ENCODE results near the gene NUP35.
A peak's percentile ranks its signal among the peaks of the same experiment; 100 is the strongest.
"Not testable (repeated sequence)": the region's sequence is repeated elsewhere in the genome, so short reads cannot be mapped to it uniquely, and the experiment has no call there.

The NUP35 gene

GRCh38 chr2:183164650-183165015 lies 40.4 kb downstream of the NUP35 start:
- no peak overlapping the region for H3K4me3 ChIP-seq (ENCODE audit: low read depth, low read length)
- peaks cover 39% of the 10 kb centered on the region for H3K36me3 ChIP-seq
- no peaks in the 10 kb centered on the region for H3K27me3 ChIP-seq (ENCODE audit: insufficient read depth, low read depth, severe bottlenecking)
- H3K27ac ChIP-seq = no peak overlapping the region
- no peak for DNase-seq
- H3K9me3 ChIP-seq (ENCODE audit: severe bottlenecking) = peaks cover 2% of the 10 kb centered on the region
- no peak for TF ChIP-seq CTCF (IDR thresholded peaks at IDR 0.05; ENCODE audit: low read depth, low read length)

GRCh38 chr2:183166210-183166609 lies 42.0 kb downstream of the NUP35 start:
- Histone ChIP-seq H3K27ac (no peak overlapping the region), H3K27me3 (ENCODE audit: insufficient read depth, low read depth, severe bottlenecking) (no peaks in the 10 kb centered on the region), H3K9me3 (ENCODE audit: severe bottlenecking) (peaks cover 2% of the 10 kb centered on the region), H3K4me3 (ENCODE audit: low read depth, low read length) (no peak overlapping the region), H3K36me3 (peaks cover 29% of the 10 kb centered on the region)
- TF ChIP-seq CTCF (IDR thresholded peaks at IDR 0.05; ENCODE audit: low read depth, low read length) = no peak
- no peak for DNase-seq

- not testable (repeated sequence) for H3K27ac ChIP-seq
Measured at GRCh38 chr2:183166976-183167375, 42.7 kb downstream of the NUP35 start.

GRCh38 chr2:183172220-183172887 lies 48.1 kb downstream of the NUP35 start:
- no peaks in the 10 kb centered on the region for H3K9me3 ChIP-seq (ENCODE audit: severe bottlenecking)
- no peak overlapping the region for H3K4me3 ChIP-seq (ENCODE audit: low read depth, low read length)
- H3K27ac ChIP-seq = no peak overlapping the region
- H3K36me3 ChIP-seq = no peaks in the 10 kb centered on the region
- H3K27me3 ChIP-seq (ENCODE audit: insufficient read depth, low read depth, severe bottlenecking) = no peaks in the 10 kb centered on the region
- TF ChIP-seq CTCF (IDR thresholded peaks at IDR 0.05; ENCODE audit: low read depth, low read length) = peak; percentile 27; the same call in 1 of the 2 replicates
- DNase-seq = no peak

More at GRCh38 chr2:183166976-183167375, 42.7 kb downstream of the NUP35 start:
- peak; percentile 30 for DNase-seq
- H3K36me3 ChIP-seq = peaks cover 22% of the 10 kb centered on the region
- not testable (repeated sequence) for H3K9me3 ChIP-seq (ENCODE audit: severe bottlenecking); H3K4me3 ChIP-seq (ENCODE audit: low read depth, low read length); H3K27me3 ChIP-seq (ENCODE audit: insufficient read depth, low read depth, severe bottlenecking)

- no peak for DNase-seq
- Histone ChIP-seq H3K4me3 (ENCODE audit: low read depth, low read length) (no peak overlapping the region), H3K27me3 (ENCODE audit: insufficient read depth, low read depth, severe bottlenecking) (no peaks in the 10 kb centered on the region), H3K27ac (no peak overlapping the region), H3K36me3 (peaks cover 18% of the 10 kb centered on the region), H3K9me3 (ENCODE audit: severe bottlenecking) (peaks cover 5% of the 10 kb centered on the region)
- no peak for TF ChIP-seq CTCF (IDR thresholded peaks at IDR 0.05; ENCODE audit: low read depth, low read length)
Measured at GRCh38 chr2:183179156-183179555, 54.9 kb downstream of the NUP35 start.

- Histone ChIP-seq H3K9me3 (ENCODE audit: severe bottlenecking) (peaks cover 6% of the 10 kb centered on the region), H3K27ac (no peak overlapping the region), H3K27me3 (ENCODE audit: insufficient read depth, low read depth, severe bottlenecking) (no peaks in the 10 kb centered on the region), H3K36me3 (peaks cover 32% of the 10 kb centered on the region), H3K4me3 (ENCODE audit: low read depth, low read length) (no peak overlapping the region)
- no peak for DNase-seq
- TF ChIP-seq CTCF (IDR thresholded peaks at IDR 0.05; ENCODE audit: low read depth, low read length) = no peak
Measured at GRCh38 chr2:183185534-183185933, 61.3 kb downstream of the NUP35 start.

Measured in WERI-Rb-1 (cell line).